ENCODE measurements around the gene ULBP2. TPM values are rescaled to one million over a fixed set of nuclear protein-coding genes. Genes with fewer than 3 reads are reported as not detected.

Gene ULBP2
- total RNA-seq, 4 donors from 2014 or later: 0.39 to 0.74 TPM; not detected in 2

- 78 to 100% methylated on average over 2 to 7 of the region's 11 CpGs for WGBS, 2 donors (ENCODE audit: low coverage in 1 of 2)
- Histone ChIP-seq H3K27ac (no peak overlapping the region), H3K36me3 (no peaks in the 10 kb centered on the region), H3K4me1 (peaks cover 11 to 30% (median 16%) of the 10 kb centered on the region in 3 donors), H3K9me3 (no peaks in the 10 kb centered on the region), H3K27me3 (no peaks in the 10 kb centered on the region), H3K4me3 (no peak overlapping the region)
- TF ChIP-seq CTCF (IDR thresholded peaks at IDR 0.05) (no peak), POLR2A (IDR thresholded peaks at IDR 0.05) (no peak), POLR2AphosphoS5 (IDR thresholded peaks at IDR 0.05) (no peak), EP300 (IDR thresholded peaks at IDR 0.05) (no peak)
- no peak for ATAC-seq
These were observed 41.0 kb upstream of the ULBP2 start for GRCh38 chr6:149900620-149901443.

- Histone ChIP-seq H3K4me1 (peaks cover 5 to 26% (median 8%) of the 10 kb centered on the region in 3 donors), H3K36me3 (no peaks in the 10 kb centered on the region), H3K27ac (no peak overlapping the region), H3K4me3 (no peak overlapping the region), H3K27me3 (no peaks in the 10 kb centered on the region), H3K9me3 (no peaks in the 10 kb centered on the region)
- 79 to 89% methylated on average over 4 to 5 of the region's 6 CpGs for WGBS, 2 donors (ENCODE audit: low coverage in 1 of 2)
- no peak for TF ChIP-seq POLR2A (IDR thresholded peaks at IDR 0.05)
- no peak for TF ChIP-seq CTCF (IDR thresholded peaks at IDR 0.05)
- no peak for TF ChIP-seq POLR2AphosphoS5 (IDR thresholded peaks at IDR 0.05)
- no peak for TF ChIP-seq EP300 (IDR thresholded peaks at IDR 0.05)
- ATAC-seq: no peak
These were observed 40.2 kb upstream of the ULBP2 start for GRCh38 chr6:149901444-149902140.

GRCh38 chr6:149903938-149904611 is 37.7 kb upstream of the ULBP2 start:
- H3K27me3 ChIP-seq: no peaks in the 10 kb centered on the region
- ATAC-seq: no peak
- H3K36me3 ChIP-seq: no peaks in the 10 kb centered on the region
- 80 to 90% methylated on average over 1 to 2 of the region's 5 CpGs for WGBS, 2 donors (ENCODE audit: low coverage in 1 of 2)
- no peak overlapping the region for H3K4me3 ChIP-seq
- H3K9me3 ChIP-seq: peaks cover 0 to 8% (median 0%) of the 10 kb centered on the region in 3 donors
- no peak for TF ChIP-seq EP300 (IDR thresholded peaks at IDR 0.05)
- no peak for TF ChIP-seq POLR2AphosphoS5 (IDR thresholded peaks at IDR 0.05)
- TF ChIP-seq POLR2A (IDR thresholded peaks at IDR 0.05): no peak
- TF ChIP-seq CTCF (IDR thresholded peaks at IDR 0.05): no peak
- no peak overlapping the region for H3K27ac ChIP-seq
- H3K4me1 ChIP-seq: peaks cover 0 to 8% (median 0%) of the 10 kb centered on the region in 3 donors

- Histone ChIP-seq H3K4me1 (peaks cover 0 to 8% (median 0%) of the 10 kb centered on the region in 3 donors), H3K27me3 (no peaks in the 10 kb centered on the region), H3K9me3 (peaks cover 0 to 8% (median 0%) of the 10 kb centered on the region in 3 donors), H3K27ac (no peak overlapping the region), H3K36me3 (no peaks in the 10 kb centered on the region), H3K4me3 (no peak overlapping the region)
- 90 to 92% methylated on average over 5 to 6 of the region's 13 CpGs for WGBS, 2 donors (ENCODE audit: low coverage in 1 of 2)
- no peak for ATAC-seq
- TF ChIP-seq POLR2A (IDR thresholded peaks at IDR 0.05) (no peak), POLR2AphosphoS5 (IDR thresholded peaks at IDR 0.05) (no peak), CTCF (IDR thresholded peaks at IDR 0.05) (no peak), EP300 (IDR thresholded peaks at IDR 0.05) (no peak)
These were observed 37.0 kb upstream of the ULBP2 start for GRCh38 chr6:149904661-149905370.

All from gastroesophageal sphincter (tissue), 4 donors.